IMR-90 (cell line): ENCODE measurements around the gene HCFC1R1.
"Not testable (repeated sequence)": the region's sequence is repeated elsewhere in the genome, so short reads cannot be mapped to it uniquely, and the experiment has no call there.

Source experiments
- BHLHE40 ChIP-seq: fragments of 150-350 bp; IDR thresholded peaks from 2 replicates; pipeline ENCODE4 v1.6.1; 2016; ENCODE audit warnings: mild to moderate bottlenecking, low read depth, low read length
- CHD1 ChIP-seq: IDR thresholded peaks from 2 replicates; pipeline ENCODE4 v1.6.1; 2012; ENCODE audit warnings: low read depth, low read length, improper control_type of control experiment
- FOS ChIP-seq: fragments of 150-350 bp; IDR thresholded peaks from 2 replicates; pipeline ENCODE4 v1.6.1; 2016; ENCODE audit warnings: low read depth, low read length
- MAZ ChIP-seq: IDR thresholded peaks from 2 replicates; pipeline ENCODE4 v1.6.1; 2012; ENCODE audit warnings: low read depth, mild to moderate bottlenecking, low read length, improper control_type of control experiment, moderate library complexity, borderline replicate concordance
- POLR2A ChIP-seq: IDR thresholded peaks from 2 replicates; pipeline ENCODE4 v1.6.1; 2012; ENCODE audit warnings: mild to moderate bottlenecking, low read depth, low read length
- RAD21 ChIP-seq: IDR thresholded peaks from 2 replicates; pipeline ENCODE4 v1.6.1; 2012; ENCODE audit warnings: low read length, improper control_type of control experiment
- RFX5 ChIP-seq: IDR thresholded peaks from 2 replicates; pipeline ENCODE4 v1.8.0; 2012; ENCODE audit warnings: low read depth, mild to moderate bottlenecking, low read length, moderate library complexity
- SMC3 ChIP-seq: fragments of 150-350 bp; IDR thresholded peaks from 2 replicates; pipeline ENCODE4 v1.6.1; 2016; ENCODE audit warnings: low read depth, mild to moderate bottlenecking, antibody characterized with exemption, low read length, moderate library complexity
- TF ChIP-seq, protein P1 (sequence below): conservative IDR thresholded peaks from 2 replicates; pipeline ENCODE4 v1.5.1; 2012; ENCODE audit warnings: mild to moderate bottlenecking, low read depth, low read length, improper control_type of control experiment
- TF ChIP-seq, protein P2 (sequence below): fragments of 150-350 bp; IDR thresholded peaks from 2 replicates; pipeline ENCODE4 v1.6.1; 2017; ENCODE audit warnings: mild to moderate bottlenecking, antibody characterized with exemption, low read length, low read depth

DNA sequence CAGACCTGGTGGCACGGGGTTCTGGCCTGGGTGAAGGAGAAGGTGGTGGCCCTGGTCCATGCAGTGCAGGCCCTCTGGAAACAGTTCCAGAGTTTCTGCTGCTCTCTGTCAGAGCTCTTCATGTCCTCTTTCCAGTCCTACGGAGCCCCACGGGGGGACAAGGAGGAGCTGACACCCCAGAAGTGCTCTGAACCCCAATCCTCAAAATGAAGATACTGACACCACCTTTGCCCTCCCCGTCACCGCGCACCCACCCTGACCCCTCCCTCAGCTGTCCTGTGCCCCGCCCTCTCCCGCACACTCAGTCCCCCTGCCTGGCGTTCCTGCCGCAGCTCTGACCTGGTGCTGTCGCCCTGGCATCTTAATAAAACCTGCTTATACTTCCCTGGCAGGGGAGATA, 45.4 kb upstream of the HCFC1R1 start:
- TF ChIP-seq, protein P1, sequence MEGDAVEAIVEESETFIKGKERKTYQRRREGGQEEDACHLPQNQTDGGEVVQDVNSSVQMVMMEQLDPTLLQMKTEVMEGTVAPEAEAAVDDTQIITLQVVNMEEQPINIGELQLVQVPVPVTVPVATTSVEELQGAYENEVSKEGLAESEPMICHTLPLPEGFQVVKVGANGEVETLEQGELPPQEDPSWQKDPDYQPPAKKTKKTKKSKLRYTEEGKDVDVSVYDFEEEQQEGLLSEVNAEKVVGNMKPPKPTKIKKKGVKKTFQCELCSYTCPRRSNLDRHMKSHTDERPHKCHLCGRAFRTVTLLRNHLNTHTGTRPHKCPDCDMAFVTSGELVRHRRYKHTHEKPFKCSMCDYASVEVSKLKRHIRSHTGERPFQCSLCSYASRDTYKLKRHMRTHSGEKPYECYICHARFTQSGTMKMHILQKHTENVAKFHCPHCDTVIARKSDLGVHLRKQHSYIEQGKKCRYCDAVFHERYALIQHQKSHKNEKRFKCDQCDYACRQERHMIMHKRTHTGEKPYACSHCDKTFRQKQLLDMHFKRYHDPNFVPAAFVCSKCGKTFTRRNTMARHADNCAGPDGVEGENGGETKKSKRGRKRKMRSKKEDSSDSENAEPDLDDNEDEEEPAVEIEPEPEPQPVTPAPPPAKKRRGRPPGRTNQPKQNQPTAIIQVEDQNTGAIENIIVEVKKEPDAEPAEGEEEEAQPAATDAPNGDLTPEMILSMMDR: not testable (repeated sequence)
- TF ChIP-seq RAD21, POLR2A, RFX5, BHLHE40, MAZ, SMC3, FOS, CHD1: not testable (repeated sequence)
- TF ChIP-seq, protein P2, sequence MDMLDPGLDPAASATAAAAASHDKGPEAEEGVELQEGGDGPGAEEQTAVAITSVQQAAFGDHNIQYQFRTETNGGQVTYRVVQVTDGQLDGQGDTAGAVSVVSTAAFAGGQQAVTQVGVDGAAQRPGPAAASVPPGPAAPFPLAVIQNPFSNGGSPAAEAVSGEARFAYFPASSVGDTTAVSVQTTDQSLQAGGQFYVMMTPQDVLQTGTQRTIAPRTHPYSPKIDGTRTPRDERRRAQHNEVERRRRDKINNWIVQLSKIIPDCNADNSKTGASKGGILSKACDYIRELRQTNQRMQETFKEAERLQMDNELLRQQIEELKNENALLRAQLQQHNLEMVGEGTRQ: not testable (repeated sequence)
